ENCODE results near the gene FARP1.
"Not testable (repeated sequence)": the region's sequence is repeated elsewhere in the genome, so short reads cannot be mapped to it uniquely, and the experiment has no call there.

FARP1 gene

DNA sequence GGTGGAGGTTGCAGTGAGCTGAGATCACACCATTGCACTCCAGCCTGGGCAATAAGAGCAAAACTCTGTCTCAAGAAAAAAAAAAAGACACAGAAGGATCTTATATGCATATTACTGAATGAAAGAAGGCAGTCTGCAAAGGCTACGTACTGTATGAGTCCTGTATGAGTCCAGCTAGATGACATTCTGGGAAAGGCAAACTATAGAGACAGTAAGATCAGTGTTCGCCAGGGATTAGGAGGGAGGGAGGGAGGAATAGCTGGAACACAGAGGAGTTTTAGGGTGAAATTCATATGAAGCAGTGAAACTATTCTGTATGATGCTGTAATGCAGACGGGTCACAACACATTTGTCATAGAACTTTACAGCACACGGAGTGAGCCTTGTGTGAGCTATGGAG is 200.1 kb downstream of the FARP1 start:
- DNase-seq: no peak

DNA sequence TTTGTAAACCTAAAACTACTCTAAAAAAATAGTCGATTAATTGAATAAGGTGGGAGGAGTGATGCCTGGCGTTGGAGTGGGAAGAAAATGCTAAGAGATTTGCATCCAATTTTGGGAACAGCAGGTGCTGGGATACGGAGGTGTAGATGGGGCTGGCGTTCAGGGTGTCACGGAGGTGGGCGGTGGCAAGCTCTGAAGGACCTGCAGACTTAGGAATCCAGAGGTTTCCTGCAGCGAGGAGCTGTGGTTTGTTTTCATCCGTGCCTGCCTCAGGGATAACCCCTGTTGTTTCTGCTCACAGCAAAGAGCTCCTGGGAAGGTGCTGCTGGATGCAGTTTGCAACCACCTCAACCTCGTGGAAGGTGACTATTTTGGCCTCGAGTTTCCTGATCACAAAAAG is 200.6 kb downstream of the FARP1 start:
- DNase-seq: no peak

DNA sequence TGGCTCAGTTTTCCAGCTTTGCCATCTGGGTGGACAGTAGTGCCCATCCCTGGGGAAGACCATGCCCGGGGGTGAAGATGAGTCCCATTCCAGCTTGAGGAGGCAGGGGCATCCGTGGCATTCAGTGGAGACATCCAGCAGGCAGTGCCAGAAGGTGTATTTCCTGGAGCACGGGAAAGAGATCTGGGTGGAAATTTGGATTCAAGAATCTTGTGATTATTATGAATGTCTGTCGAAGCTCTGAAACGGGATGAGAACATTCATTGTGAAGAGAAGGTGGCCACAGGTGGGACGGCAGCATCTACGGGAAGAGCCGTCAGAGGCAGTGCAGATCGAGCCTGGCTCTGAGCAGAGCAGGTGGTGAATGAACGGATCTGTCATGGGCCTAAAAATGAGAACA is 201.5 kb downstream of the FARP1 start:
- no peak for DNase-seq

DNA sequence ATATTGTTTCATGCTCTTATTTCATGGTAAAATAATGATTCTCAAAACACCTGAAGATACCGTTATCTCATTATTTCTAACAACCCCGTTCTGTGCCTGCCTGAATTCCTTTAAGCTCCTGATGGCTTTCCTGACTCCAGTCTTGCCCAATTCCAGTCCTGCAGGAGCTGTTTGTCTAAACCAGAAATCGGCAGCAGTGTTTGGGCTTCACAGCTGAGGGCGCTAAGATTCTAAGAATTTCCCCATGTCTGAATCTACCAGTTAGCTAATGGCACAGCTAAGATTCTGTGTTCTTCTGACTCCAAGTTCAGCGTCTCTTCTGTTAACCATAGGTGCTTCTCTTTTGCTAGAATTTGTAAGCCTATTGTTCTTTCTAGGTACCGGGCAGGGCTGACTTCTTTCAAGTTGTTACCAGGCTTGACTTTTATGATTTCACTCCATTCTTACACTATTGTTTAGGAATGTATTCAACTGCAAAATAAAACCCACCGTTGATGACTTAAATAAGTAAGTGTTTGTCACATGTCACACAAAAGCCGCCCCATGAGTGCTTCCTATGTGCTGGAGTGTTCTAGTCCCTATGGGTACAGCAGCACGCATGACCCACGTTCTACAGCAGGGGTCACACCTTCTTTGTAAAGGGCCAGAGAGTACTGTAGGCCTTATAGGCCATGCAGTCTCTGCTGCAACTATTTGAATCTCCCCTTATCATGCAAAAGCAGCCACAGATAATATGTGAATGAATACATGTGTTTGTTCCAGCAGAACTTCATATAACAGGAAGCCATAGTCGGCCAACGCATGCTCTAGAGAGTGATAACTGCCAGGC is 202.4 kb downstream of the FARP1 start:
- no peak for DNase-seq

DNA sequence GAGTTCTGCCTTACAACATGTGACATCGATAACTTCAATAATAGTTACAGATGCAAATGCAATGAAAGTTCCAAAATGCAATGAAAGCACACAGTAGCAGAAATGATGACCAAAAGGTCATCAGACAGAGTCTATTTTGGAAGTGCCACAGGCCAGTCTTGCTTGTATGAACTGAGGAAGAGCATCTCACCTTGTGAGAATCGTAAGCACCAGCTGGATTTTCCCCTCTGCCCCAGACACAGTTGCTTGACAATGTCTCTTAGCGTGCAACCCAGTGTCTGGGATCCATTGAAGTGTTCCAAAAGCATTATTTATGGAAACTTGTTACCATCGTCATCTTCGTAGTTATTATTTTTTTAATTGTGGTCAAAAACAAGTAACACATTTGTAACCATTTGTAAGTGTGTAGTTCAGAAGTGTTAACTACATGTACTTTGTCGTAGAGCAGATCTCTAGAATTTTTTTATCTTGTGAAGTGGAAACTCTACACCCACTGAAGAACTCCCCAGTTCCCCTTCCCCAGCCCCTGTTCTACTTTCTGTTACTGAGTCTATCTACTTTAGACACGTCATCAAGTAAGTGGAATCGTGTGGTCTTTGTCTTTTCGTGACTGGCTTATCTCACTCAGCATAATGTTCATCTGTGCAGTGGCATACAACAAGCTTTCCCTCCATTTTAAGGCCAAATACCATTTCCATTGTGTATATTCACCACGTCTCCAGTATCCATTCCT is 204.2 kb downstream of the FARP1 start:
- DNase-seq: no peak

DNA sequence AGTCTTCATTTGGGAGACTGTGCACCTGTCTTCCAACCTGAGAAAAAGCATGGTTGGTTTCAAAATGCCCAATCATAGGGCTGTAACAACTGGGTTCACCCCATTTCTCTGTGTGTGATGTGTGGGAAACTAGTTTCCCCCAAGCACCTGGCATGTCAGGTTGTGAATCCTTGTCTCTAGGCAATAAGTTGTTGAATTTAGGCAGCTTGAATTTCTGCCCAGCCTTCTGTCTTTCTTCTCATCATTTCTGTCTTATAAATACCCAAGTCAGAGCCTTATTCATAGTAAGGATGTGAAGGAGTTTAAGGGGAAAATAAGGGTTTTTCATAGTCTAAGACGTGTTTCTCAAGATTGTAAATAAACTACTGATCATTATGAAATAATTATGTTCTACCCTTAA is 204.9 kb downstream of the FARP1 start:
- DNase-seq: no peak

DNA sequence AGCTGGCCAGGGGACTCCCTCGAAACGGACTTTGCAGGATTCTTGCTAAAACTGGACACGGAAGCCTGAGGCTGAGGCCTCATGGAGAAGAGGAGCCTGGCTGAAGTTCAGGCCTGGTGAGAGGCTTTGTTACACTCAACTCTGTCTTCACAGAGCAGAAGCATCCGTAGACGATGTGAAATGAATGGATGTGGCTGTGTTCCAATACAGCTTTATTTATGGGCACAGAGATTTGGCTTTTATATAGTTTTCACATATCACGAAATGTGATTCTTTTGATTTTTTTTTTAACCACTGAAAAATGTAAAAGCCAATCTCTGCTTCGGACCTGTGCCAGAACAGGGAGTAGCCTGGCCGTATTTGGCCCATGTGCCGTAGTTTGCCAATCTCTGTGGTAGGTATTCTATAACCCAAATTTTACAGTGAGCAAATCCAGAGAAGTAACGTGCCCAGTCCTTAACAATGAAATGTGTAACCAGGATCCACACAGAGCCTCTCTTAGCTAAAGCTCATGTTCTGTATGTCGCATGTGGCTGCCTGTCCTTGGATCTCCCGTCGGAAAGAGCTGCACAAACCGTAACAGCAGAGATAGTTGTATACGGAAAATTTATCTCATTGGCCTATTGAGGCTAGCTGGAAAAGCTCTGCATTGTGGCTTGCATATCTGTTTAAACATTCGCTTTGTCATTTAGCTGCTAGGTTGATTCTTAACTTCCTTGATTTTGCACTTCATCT is 205.7 kb downstream of the FARP1 start:
- DNase-seq: no peak

DNA sequence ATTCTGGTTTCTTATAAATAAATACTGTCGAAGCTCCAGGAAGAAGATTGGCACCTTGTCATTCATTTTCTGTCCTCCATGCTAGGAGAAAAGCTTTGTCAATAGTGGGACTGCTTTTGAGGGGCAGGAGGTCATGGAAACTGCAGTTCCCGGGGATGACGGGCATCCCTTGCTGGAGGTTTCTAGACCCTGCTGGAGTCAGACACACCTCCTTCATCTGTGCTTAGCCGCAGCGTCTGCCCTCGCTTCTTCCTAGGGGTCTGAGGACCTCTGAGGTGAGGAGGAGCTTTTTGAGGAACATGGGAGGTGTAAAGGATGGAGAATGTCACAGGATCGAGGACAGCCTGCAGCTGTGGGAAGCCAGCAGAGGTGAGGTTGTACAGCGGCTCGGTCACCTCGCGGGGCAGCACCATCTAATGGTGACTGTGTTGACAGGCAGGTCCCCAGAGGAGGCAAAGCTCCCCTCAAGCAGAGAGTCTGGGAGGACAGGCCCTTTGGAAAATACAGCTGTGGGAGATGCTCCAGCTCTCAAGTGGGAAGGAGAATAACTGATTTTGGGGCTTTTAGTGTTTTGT is 206.9 kb downstream of the FARP1 start:
- no peak for DNase-seq

DNA sequence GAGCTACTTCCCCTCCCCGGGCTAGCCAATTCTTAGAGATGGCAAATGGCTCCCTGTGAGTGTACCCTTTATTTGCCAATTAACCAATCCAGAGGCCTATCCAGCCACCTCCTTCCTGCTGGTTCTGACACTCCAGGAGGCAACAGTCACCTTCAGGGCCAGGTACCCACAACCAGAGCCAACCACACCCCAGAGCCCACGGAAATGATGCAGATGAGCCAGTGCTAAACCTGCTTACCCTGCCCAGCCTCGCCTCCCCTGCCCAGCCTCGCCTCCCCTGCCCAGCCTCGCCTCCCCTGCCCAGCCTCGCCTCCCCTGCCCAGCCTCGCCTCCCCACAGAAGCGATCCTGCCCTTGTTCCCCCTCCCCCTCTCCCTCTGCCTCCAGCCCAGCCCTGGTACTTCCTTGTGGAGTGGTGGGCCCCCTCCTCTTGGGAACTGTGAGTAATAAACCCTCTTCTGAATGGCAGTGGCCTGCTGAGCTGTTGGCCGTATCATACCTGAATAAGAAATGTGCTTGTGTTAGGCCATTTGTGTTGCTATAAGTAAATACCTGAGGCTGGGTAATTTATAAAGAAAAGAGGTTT is 207.9 kb downstream of the FARP1 start:
- DNase-seq: no peak

DNA sequence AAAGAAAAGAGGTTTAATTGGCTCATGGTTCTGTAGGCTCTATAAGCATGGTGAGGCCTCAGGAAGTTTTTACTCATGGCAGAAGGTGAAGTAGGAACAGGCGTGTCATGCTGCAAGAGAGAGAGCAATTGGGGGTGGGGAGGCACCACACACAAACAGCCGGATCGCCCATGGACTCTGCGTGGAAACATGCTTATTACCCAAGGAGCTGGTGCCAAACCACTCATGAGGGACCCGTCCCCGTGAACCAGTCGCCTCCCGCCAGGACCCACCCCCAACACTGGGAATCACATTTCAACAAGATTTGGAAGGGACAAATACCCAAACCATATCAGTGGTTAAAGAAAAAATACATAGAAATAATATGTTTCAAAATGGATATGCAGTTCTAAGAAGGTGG is 208.7 kb downstream of the FARP1 start:
- DNase-seq: no peak

DNA sequence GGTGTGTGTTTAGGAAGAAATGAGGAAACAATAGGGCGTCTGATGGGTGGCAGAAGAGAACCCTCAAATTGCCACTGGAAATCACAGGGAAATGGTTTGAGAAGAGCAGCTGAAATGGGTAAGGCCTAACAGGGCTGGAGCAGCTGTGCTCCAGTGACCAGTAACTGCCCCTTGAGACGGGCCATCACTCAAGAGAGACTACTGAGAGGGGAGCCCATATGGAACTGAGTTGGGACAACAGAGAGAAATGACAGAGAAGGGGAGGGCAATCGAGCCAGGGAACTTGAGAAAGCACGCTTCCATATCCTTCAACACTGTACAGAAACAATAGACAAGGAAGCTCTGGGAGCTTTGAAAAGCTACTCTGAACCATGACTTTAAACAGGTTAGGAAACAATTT is 209.3 kb downstream of the FARP1 start:
- no peak for DNase-seq

DNA sequence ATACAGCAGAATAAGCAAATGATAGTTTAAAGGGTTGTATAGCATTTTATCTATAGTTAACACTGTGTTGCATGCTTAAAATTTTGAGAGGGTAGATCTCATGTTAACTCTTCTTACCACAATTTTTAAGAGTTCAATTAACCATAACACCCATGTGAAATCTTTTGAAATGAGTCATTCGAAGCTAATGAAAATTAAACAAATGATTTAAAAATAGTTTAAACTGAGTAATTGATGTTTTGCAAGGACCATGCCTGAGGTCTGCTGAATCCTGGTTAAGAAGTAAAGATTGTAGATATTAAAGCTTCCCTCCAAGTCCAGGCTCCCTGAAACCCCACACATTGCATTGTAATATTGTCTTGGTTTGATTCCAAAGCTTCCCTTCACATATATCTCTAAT is 210.9 kb downstream of the FARP1 start:
- DNase-seq: no peak

DNA sequence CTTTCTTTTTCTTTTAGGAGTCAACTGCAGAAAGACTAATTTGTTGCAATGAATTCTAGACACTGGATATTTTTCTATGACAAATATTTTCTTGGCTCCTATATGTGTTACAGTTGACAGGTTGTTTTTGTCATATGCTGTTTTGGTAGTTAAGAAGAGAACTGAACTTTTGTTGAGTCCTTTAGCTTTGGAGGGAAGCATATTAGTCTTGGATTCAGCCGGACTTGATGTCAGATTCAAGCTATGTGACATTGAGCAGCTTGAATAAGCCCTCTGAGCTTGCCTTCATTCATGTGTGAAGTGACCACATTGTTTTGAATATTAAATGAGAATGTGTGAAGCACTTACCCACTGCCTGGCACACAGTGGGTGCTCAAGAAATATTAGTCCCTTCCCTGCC is 216.0 kb downstream of the FARP1 start:
- DNase-seq: no peak

DNA sequence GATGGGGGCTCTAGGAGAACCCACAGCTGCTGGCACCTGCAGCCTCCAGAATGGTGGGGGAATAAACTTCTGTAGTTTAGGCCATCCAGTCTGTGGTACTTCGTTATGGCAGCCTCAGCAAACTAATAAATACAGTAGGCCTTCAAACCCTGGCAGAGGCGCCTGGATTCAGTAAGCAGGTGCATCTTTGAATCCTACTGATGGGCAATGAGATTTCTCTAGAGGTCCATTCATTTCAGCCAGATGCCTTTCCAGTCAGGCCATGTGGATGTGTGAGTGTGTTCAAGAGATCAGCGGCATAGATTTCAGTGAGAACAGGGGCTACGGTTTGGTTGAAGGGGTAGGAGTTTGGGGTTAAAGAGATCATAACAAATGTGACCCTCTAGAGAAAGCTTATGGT is 217.7 kb downstream of the FARP1 start:
- DNase-seq: no peak

DNA sequence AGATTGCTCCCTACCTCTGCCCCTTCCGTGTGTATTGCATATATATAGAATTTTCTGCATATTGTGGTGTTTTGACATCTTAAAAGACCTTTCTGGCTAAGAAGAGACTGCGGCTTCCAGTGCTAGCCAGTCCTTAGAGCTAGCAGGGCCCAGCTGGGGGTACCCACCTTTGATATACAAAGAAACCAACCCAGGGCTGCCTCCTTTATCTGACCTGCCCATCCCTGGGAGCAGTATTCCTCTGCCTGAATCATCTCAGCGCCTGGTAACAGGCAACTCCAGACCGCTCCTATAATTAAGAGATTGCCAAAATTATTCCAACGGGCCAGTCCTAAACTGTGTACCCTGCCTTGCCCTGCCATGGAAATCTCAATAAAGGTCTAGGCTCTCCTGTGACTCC is 220.4 kb downstream of the FARP1 start:
- DNase-seq: no peak

DNA sequence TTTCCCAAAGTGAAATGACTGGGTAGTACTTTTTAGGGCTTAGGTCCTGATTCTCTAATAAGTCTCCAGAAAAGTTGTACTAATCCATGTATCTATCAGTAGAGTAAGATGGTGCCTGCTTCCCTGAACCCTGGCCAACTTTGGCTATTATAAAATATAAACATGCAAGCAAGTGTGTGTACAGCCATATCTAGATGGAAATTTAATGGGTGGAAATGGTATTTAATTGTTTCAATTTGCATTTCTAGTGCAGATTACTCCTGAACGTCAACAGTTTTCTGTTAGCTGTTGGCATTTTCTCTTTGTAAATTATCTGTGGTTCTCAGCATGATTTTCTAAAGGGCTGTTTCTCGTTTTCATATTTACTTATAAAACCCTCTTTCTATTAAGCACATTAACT is 221.3 kb downstream of the FARP1 start:
- DNase-seq: no peak

DNA sequence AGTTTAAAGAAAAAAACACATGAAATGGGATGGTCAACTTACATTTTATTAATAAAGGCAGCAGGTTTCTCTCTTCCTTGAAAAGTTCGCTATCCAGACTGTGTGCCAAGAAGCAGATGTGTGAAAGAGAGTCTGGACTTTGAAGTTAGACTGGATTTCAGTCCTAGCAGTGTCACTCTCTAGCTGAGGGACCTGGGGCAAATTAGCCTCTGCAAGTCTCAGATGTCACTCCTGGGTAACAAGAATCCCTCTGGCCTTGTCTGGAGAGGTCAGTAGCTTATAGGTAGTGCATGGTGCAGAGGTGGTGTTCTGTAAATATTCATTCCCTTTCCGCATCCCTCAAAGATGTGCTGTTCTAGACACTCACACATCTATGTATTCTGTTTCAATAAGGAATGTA is 221.8 kb downstream of the FARP1 start:
- no peak for DNase-seq

DNA sequence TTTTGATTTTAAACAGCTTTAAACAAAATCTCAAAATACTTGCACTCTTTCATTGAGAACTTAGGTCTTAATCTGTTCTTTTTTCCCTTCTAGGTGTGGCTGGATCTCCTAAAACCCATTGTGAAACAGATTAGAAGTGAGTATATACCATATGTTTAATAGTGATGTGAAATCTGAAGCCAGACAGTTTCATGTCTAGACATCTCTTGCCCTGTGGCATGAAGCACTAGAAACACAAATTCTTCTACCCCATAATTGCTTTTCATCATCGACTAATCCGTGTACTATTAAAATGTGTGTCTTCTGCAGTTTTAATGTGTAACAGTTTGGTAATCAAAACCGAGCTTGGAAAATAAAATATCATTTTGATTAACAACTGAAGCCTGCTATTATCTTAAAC is 222.4 kb downstream of the FARP1 start:
- DNase-seq: no peak

DNA sequence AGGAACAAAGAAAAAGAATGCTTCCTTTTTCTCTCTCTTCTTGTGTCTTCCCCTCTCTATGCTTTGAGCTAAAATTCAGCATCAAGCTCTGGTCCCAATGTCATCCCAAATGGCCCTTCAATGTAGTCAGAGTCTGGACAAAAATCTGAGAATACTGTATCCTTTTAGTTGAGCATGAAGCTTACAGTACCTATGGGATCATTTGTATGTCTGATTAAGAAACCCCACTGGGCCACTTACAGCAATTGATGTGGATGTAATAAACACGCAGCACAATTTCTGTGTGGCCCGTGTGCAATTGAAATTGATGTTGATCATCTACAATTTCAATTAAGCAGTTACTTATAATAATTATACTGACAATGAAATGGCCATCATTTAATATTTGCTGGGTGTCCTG is 223.1 kb downstream of the FARP1 start:
- no peak for DNase-seq

DNA sequence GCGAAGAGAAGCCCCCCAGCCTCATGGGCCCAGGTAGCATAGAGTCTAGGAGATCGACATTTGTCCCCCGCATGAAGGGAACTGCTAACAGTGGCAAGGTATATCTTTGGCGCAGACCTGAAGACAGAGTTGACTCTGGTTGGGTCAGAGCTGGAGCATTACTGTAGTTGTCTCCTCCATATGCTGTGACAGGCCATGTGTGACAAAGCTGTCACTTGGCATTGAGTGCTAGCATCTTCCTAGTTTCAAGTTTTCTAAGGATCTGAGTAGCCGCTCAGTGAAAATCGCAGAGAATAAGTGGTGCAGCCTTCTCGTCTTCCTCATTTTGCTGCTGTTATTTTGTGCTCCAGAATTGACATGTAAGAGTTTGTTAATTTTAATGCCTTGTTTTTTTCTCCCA is 223.5 kb downstream of the FARP1 start:
- DNase-seq: no peak

DNA sequence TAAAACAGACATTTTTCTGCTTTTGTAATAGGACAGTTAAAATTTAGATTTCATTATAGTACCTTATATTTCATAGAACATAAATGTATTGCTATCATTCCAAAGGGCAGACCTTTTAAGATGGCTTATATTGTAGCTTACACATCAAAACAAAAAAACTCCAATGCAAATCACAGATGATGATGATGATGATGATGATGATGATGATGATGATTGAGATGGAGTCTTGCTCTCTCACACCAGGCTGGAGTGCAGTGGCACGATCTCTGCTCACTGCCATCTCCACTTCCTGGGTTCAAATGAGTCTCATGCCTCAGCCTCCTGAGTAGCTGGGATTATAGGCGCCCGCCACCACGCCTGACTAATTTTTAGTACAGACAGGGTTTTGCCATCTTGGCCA is 224.1 kb downstream of the FARP1 start:
- no peak for DNase-seq

DNA sequence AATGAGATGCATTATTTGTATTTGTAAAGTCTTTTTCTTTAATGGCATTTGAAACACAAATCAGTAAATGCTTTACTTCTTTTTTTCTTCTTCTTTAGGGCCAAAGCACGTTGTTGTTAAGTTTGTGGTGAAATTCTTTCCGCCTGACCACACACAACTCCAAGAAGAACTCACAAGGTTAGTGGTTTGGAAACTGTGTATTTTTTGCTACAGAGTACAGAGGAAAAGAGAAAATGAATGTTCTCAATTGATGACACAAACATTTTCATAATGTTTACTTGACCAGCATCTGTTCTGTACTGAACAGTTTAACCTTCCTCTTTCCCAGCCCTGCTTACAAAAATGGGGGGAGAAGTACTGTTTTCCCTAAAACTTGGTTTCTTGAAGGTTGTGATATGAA is 225.1 kb downstream of the FARP1 start:
- no peak for DNase-seq

DNA sequence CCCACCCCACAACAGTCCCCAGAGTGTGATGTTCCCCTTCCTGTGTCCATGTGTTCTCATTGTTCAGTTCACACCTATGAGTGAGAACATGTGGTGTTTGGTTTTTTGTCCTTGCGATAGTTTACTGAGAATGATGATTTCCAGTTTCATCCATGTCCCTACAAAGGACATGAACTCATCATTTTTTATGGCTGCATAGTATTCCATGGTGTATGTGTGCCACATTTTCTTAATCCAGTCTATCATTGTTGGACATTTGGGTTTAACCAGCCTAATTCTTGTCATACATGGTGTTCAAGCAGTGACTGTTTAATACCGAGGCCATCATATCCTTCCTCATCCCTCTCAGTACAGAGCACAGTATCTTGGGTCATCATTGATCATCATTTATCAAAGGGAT is 226.6 kb downstream of the FARP1 start:
- not testable (repeated sequence) for DNase-seq
